Sigmoid colon (tissue), 3 donors: ENCODE measurements around the gene GDF9.
"Not testable (repeated sequence)": the region's sequence is repeated elsewhere in the genome, so short reads cannot be mapped to it uniquely, and the experiment has no call there.

Experiments
- POLR2A ChIP-seq, 2 donors: fragments of 450-650 bp; IDR thresholded peaks; one replicate each; pipeline ENCODE4 v1.6.1; 2016; ENCODE audit warnings: antibody characterized with exemption in 2 of 2, mild to moderate bottlenecking in 2 of 2, moderate library complexity in 2 of 2
- TF ChIP-seq, protein P1 (sequence below), 4 experiments: fragments of 450-650 bp in 3 of 4; fragments of 200-600 bp in 1 of 4; IDR thresholded peaks; one replicate each; pipeline ENCODE4 v1.5.1; 2016 to 2019; ENCODE audit warnings: antibody characterized with exemption in 4 of 4, mild to moderate bottlenecking in 3 of 4, moderate library complexity in 2 of 4

GRCh38 chr5:132854992-132855391 lies 11.3 kb downstream of the GDF9 start:
- not testable (repeated sequence) for TF ChIP-seq POLR2A (IDR thresholded peaks at IDR 0.05)
- TF ChIP-seq, protein P1, sequence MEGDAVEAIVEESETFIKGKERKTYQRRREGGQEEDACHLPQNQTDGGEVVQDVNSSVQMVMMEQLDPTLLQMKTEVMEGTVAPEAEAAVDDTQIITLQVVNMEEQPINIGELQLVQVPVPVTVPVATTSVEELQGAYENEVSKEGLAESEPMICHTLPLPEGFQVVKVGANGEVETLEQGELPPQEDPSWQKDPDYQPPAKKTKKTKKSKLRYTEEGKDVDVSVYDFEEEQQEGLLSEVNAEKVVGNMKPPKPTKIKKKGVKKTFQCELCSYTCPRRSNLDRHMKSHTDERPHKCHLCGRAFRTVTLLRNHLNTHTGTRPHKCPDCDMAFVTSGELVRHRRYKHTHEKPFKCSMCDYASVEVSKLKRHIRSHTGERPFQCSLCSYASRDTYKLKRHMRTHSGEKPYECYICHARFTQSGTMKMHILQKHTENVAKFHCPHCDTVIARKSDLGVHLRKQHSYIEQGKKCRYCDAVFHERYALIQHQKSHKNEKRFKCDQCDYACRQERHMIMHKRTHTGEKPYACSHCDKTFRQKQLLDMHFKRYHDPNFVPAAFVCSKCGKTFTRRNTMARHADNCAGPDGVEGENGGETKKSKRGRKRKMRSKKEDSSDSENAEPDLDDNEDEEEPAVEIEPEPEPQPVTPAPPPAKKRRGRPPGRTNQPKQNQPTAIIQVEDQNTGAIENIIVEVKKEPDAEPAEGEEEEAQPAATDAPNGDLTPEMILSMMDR (IDR thresholded peaks at IDR 0.05), result not testable (repeated sequence)
